HepG2 (cell line): ENCODE results near the gene IP6K3. TPM values are rescaled to one million over a fixed set of nuclear protein-coding genes. Genes with fewer than 3 reads are reported as not detected.

Experiments
- AGO1 ChIP-seq: fragments of 200-400 bp; formaldehyde crosslinking; IDR thresholded peaks from 2 replicates; pipeline ENCODE4 v1.6.1; 2017; ENCODE audit warnings: mild to moderate bottlenecking, low read depth, low read length, moderate library complexity; ENCODE audit not compliant: poor library complexity, severe bottlenecking
- DNMT1 ChIP-seq: sonication (generic); formaldehyde crosslinking; IDR thresholded peaks from 2 replicates; pipeline ENCODE4 v1.5.1; 2020; ENCODE audit warnings: mild to moderate bottlenecking, missing genetic modification reagents
- ETS1 ChIP-seq: sonication (generic); formaldehyde crosslinking; IDR thresholded peaks from 2 replicates; pipeline ENCODE4 v1.4.0; 2020; ENCODE audit warnings: missing genetic modification reagents
- FOSL2 ChIP-seq: sonication (generic); formaldehyde crosslinking; IDR thresholded peaks from 2 replicates; pipeline ENCODE4 v1.4.0; 2020; ENCODE audit warnings: missing genetic modification reagents
- GTF2F1 ChIP-seq: fragments of 150-350 bp; IDR thresholded peaks from 2 replicates; pipeline ENCODE4 v1.6.1; 2014; ENCODE audit warnings: low read length
- HOXA9 ChIP-seq: sonication (generic); formaldehyde crosslinking; IDR thresholded peaks from 2 replicates; pipeline ENCODE4 v1.8.1; 2022; ENCODE audit warnings: missing genetic modification reagents, mild to moderate bottlenecking, moderate library complexity, borderline replicate concordance
- NFE2L1 ChIP-seq: sonication (generic); formaldehyde crosslinking; IDR thresholded peaks from 2 replicates; pipeline ENCODE4 v1.4.0; 2020; ENCODE audit warnings: missing genetic modification reagents, mild to moderate bottlenecking, borderline replicate concordance
- SP140L ChIP-seq: sonication (generic); formaldehyde crosslinking; IDR thresholded peaks from 2 replicates; pipeline ENCODE4 v1.4.0; 2020; ENCODE audit warnings: missing genetic modification reagents, borderline replicate concordance
- TEAD2 ChIP-seq: sonication (generic); formaldehyde crosslinking; IDR thresholded peaks from 2 replicates; pipeline ENCODE4 v1.9.0; 2021; ENCODE audit warnings: missing genetic modification reagents
- ZFX ChIP-seq: sonication (generic); formaldehyde crosslinking; IDR thresholded peaks from 2 replicates; pipeline ENCODE4 v1.4.0; 2020; ENCODE audit warnings: mild to moderate bottlenecking, low read depth, missing genetic modification reagents, moderate library complexity
- ZFY ChIP-seq: sonication (generic); formaldehyde crosslinking; IDR thresholded peaks from 2 replicates; pipeline ENCODE4 v1.4.0; 2020; ENCODE audit warnings: missing genetic modification reagents
- ZNF121 ChIP-seq: sonication (generic); formaldehyde crosslinking; IDR thresholded peaks from 2 replicates; pipeline ENCODE4 v1.5.0; 2020; ENCODE audit warnings: mild to moderate bottlenecking, missing genetic modification reagents
- ZNF333 ChIP-seq: sonication (generic); formaldehyde crosslinking; IDR thresholded peaks from 2 replicates; pipeline ENCODE4 v1.4.0; 2020; ENCODE audit warnings: mild to moderate bottlenecking, missing genetic modification reagents, borderline replicate concordance
- ZNF382 ChIP-seq: sonication (generic); formaldehyde crosslinking; IDR thresholded peaks from 2 replicates; pipeline ENCODE4 v1.5.0; 2020; ENCODE audit warnings: missing genetic modification reagents, mild to moderate bottlenecking, borderline replicate concordance
- ZNF687 ChIP-seq: sonication (generic); formaldehyde crosslinking; IDR thresholded peaks from 2 replicates; pipeline ENCODE4 v1.5.1; 2020; ENCODE audit warnings: mild to moderate bottlenecking, missing genetic modification reagents, moderate library complexity
- ZNF782 ChIP-seq: sonication (generic); formaldehyde crosslinking; IDR thresholded peaks from 2 replicates; pipeline ENCODE4 v1.4.0; 2020; ENCODE audit warnings: missing genetic modification reagents, mild to moderate bottlenecking, borderline replicate concordance
- polyA plus RNA-seq, 8 experiments: library from polyadenylated mRNA; depleted of rRNA in 3 of 8; stranded (reverse) in 7 of 8; unstranded in 1 of 8; fragments of >200 nt; fragmentation: Illumina TruSeq in 4 of 8; extraction: Trizol in 4 of 8; gene quantifications; 2 replicates each; pipeline versions ENCODE4 v1.2.1 to v1.2.3, GENCODE V29; 2011 to 2016; ENCODE audit warnings: low read depth in 4 of 8, missing spikeins in 1 of 8, mixed read lengths in 1 of 8; ENCODE audit not compliant: insufficient read depth in 1 of 8
- total RNA-seq, 5 experiments: library from RNA; depleted of rRNA; stranded (reverse); fragments of >200 nt; fragmentation: Illumina TruSeq; extraction: Trizol; gene quantifications; 2 replicates each; pipeline ENCODE4 v1.2.3, GENCODE V29; 2016; ENCODE audit warnings: low read depth in 1 of 5
- TF ChIP-seq, protein P1 (sequence below): IDR thresholded peaks from 2 replicates; pipeline ENCODE4 v1.6.1; 2012; ENCODE audit warnings: inconsistent platforms
- TF ChIP-seq, protein P2 (sequence below): sonication (generic); formaldehyde crosslinking; IDR thresholded peaks from 2 replicates; pipeline ENCODE4 v1.8.1; 2023; ENCODE audit warnings: mild to moderate bottlenecking, missing genetic modification reagents
- TF ChIP-seq, protein P3 (sequence below): sonication (generic); formaldehyde crosslinking; IDR thresholded peaks from 2 replicates; pipeline ENCODE4 v1.5.0; 2020; ENCODE audit warnings: missing genetic modification reagents, mild to moderate bottlenecking, borderline replicate concordance

IP6K3 gene
- total and polyA plus RNA-seq, 2 of the 13 experiments (the other 11 are each of a cell fraction or from before 2014, with no cell fraction given) = 0.11 to 0.18 TPM

- TF ChIP-seq ZNF687 (CRISPR knock-in tag) (peak; percentile 99), ETS1 (CRISPR knock-in tag) (no peak), GTF2F1 (no peak; the same call in 1 of the 2 replicates), SP140L (CRISPR knock-in tag) (no peak; the same call in none of the 2 replicates), HOXA9 (CRISPR knock-in tag) (peak; percentile 29; the same call in 1 of the 2 replicates), TEAD2 (no peak), ZNF782 (CRISPR knock-in tag) (0 out of 2 replicates have a peak, but pooled peaks have one; percentile 30), NFE2L1 (CRISPR knock-in tag) (peak; percentile 52; the same call in 1 of the 2 replicates), ZFY (peak; percentile 73), FOSL2 (CRISPR knock-in tag) (peak; percentile 65), ZNF382 (no peak), DNMT1 (CRISPR knock-in tag) (no peak), AGO1 (peak; percentile 78), ZNF333 (CRISPR knock-in tag) (0 out of 2 replicates have a peak, but pooled peaks have one; percentile 55), ZFX (CRISPR knock-in tag) (peak; percentile 75), ZNF121 (CRISPR knock-in tag) (no peak)
- TF ChIP-seq, protein P1, sequence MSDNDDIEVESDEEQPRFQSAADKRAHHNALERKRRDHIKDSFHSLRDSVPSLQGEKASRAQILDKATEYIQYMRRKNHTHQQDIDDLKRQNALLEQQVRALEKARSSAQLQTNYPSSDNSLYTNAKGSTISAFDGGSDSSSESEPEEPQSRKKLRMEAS = peak; percentile 92
- TF ChIP-seq, protein P2, sequence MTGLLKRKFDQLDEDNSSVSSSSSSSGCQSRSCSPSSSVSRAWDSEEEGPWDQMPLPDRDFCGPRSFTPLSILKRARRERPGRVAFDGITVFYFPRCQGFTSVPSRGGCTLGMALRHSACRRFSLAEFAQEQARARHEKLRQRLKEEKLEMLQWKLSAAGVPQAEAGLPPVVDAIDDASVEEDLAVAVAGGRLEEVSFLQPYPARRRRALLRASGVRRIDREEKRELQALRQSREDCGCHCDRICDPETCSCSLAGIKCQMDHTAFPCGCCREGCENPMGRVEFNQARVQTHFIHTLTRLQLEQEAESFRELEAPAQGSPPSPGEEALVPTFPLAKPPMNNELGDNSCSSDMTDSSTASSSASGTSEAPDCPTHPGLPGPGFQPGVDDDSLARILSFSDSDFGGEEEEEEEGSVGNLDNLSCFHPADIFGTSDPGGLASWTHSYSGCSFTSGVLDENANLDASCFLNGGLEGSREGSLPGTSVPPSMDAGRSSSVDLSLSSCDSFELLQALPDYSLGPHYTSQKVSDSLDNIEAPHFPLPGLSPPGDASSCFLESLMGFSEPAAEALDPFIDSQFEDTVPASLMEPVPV (CRISPR knock-in tag) = peak; percentile 97
- TF ChIP-seq, protein P3, sequence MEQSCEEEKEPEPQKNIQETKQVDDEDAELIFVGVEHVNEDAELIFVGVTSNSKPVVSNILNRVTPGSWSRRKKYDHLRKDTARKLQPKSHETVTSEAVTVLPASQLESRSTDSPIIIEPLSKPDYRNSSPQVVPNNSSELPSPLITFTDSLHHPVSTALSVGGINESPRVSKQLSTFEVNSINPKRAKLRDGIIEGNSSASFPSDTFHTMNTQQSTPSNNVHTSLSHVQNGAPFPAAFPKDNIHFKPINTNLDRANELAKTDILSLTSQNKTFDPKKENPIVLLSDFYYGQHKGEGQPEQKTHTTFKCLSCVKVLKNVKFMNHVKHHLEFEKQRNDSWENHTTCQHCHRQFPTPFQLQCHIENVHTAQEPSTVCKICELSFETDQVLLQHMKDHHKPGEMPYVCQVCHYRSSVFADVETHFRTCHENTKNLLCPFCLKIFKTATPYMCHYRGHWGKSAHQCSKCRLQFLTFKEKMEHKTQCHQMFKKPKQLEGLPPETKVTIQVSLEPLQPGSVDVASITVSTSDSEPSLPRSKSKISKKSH = peak; percentile 96
Measured at GRCh38 chr6:33711140-33712129, 35.3 kb downstream of the IP6K3 start, which contains the start of gene UQCC2 (continued).
